K562 (cell line): Measurements from ENCODE around the gene TPX2. TPM values are rescaled to one million over a fixed set of nuclear protein-coding genes. Genes with fewer than 3 reads are reported as not detected.

ENCODE experiments used
- ATAC-seq: fragments of 200-7000 bp; cut with Tn5 transposase; 3 replicates; pipeline ENCODE4 v1.9.1; 2020; ENCODE audit warnings: moderate library complexity
- BruUV-seq: library from RNA; stranded (reverse); fragments of 400-500 nt; replicated peaks from 2 replicates; lab custom pipeline; 2021; lab: Mats Ljungman, UMichigan
- CTCF ChIA-PET: fragments of 300-600 bp; formaldehyde crosslinking; extraction: SDS; loops from one replicate; lab custom pipeline; 2021; ENCODE audit warnings: low intra/inter-chr PET ratio; lab: Yijun Ruan, JAX
- POLR2A ChIA-PET: fragments of 300-600, 350-650 bp; sonication (Branson Sonifier 250); formaldehyde crosslinking; extraction: SDS; loops from one replicate; lab custom pipeline; 2021; ENCODE audit warnings: antibody characterized with exemption, inconsistent platforms; lab: Yijun Ruan, JAX
- DNase-seq, 4 experiments: peaks; one replicate each; pipeline versions ENCODE4 v3.0.0 to v3.0.0-alpha.2; 2011 to 2018; ENCODE audit warnings: low spot score in 3 of 4, mixed read lengths in 3 of 4; ENCODE audit errors: extremely low read depth in 1 of 4
- FAIRE-seq: peaks from 2 replicates; lab custom pipeline; 2011; peaks lifted over from hg19 to GRCh38; lab: Jason Lieb, UNC
- H2AFZ ChIP-seq: 2 replicates; pipeline ENCODE4 v1.6.0; 2011; ENCODE audit warnings: low read depth, low read length, control low read depth, inconsistent platforms
- H3K27ac ChIP-seq: fragments of 200-600 bp; 3 replicates; pipeline ENCODE4 v1.8.0; 2011; ENCODE audit warnings: low read depth, mild to moderate bottlenecking, control low read depth, inconsistent platforms, low read length, moderate library complexity, mixed read lengths; ENCODE audit errors: extremely low read depth
- H3K27me3 ChIP-seq, 2 experiments: fragments of 300-600 bp in 1 of 2; 2 replicates in 1 of 2; 3 replicates in 1 of 2; pipeline versions ENCODE4 v1.6.0 to v1.8.0; 2011; ENCODE audit warnings: inconsistent platforms in 2 of 2, low read length in 2 of 2, mild to moderate bottlenecking in 1 of 2, mixed read lengths in 1 of 2, moderate library complexity in 1 of 2; ENCODE audit not compliant: control insufficient read depth in 2 of 2, insufficient read depth in 2 of 2
- H3K36me3 ChIP-seq: fragments of 300-600 bp; 3 replicates; pipeline ENCODE4 v1.8.0; 2011; ENCODE audit warnings: mild to moderate bottlenecking, low read length, inconsistent platforms; ENCODE audit not compliant: control insufficient read depth, insufficient read depth
- H3K4me1 ChIP-seq, 2 experiments: fragments of 200-600 bp in 1 of 2; replicated peaks in 1 of 2; 2 replicates in 1 of 2; 3 replicates in 1 of 2; pipeline versions ENCODE4 v1.5.1 to v1.8.0; 2011; ENCODE audit warnings: inconsistent platforms in 2 of 2, low read length in 2 of 2, mild to moderate bottlenecking in 1 of 2, mixed read lengths in 1 of 2, moderate library complexity in 1 of 2; ENCODE audit not compliant: control insufficient read depth in 2 of 2, insufficient read depth in 2 of 2
- H3K4me2 ChIP-seq: 2 replicates; pipeline ENCODE4 v1.6.1; 2011; ENCODE audit warnings: low read length, control low read depth, inconsistent platforms, mixed read lengths; ENCODE audit not compliant: insufficient read depth
- H3K4me3 ChIP-seq: fragments of 200-600 bp; sonication (generic), shearing (Covaris generic); 2 replicates; pipeline ENCODE4 v1.5.1; 2016; ENCODE audit warnings: control low read depth, inconsistent platforms
- H3K79me2 ChIP-seq: fragments of 200-600 bp; 3 replicates; pipeline ENCODE4 v1.8.0; 2011; ENCODE audit warnings: low read length, inconsistent platforms; ENCODE audit not compliant: control insufficient read depth, insufficient read depth
- H3K9ac ChIP-seq, 2 experiments: 2 replicates each; pipeline versions ENCODE4 v1.6.0 to v1.6.1; 2011; ENCODE audit warnings: low read depth in 2 of 2, low read length in 2 of 2, control low read depth in 1 of 2, inconsistent platforms in 1 of 2, mild to moderate bottlenecking in 1 of 2, mixed read lengths in 1 of 2; ENCODE audit not compliant: insufficient read depth in 1 of 2
- H3K9me1 ChIP-seq: one replicate; pipeline ENCODE4 v1.6.0; 2011; ENCODE audit warnings: inconsistent platforms, mild to moderate bottlenecking, low read length, moderate library complexity; ENCODE audit not compliant: control insufficient read depth, insufficient read depth
- H3K9me3 ChIP-seq: replicated peaks from 2 replicates; pipeline ENCODE4 v1.5.1; 2011; ENCODE audit warnings: low read depth, low read length, inconsistent platforms; ENCODE audit not compliant: control insufficient read depth, insufficient read depth
- H4K20me1 ChIP-seq: replicated peaks from 2 replicates; pipeline ENCODE4 v1.6.1; 2011; ENCODE audit warnings: low read length, inconsistent platforms, mixed read lengths; ENCODE audit not compliant: control insufficient read depth, insufficient read depth
- EGR1 ChIP-seq: fragments of 450-650 bp; conservative IDR thresholded peaks from 2 replicates; pipeline ENCODE4 v1.6.1; 2017; ENCODE audit warnings: mild to moderate bottlenecking
- MAZ ChIP-seq, 2 experiments: fragments of 450-650 bp in 1 of 2; sonication (generic) in 1 of 2; formaldehyde crosslinking; IDR thresholded peaks in 1 of 2; conservative IDR thresholded peaks in 1 of 2; 2 replicates each; pipeline versions ENCODE4 v1.4.0 to v1.5.0; 2020; ENCODE audit warnings: mild to moderate bottlenecking in 1 of 2, missing genetic modification reagents in 1 of 2
- POLR2H ChIP-seq: IDR thresholded peaks from 2 replicates; pipeline ENCODE4 v1.6.1; 2016; ENCODE audit warnings: missing genetic modification characterization, low read depth, mild to moderate bottlenecking, control low read depth, missing compliant biosample characterization, moderate library complexity
- TEAD4 ChIP-seq, 2 experiments: sonication (generic) in 1 of 2; formaldehyde crosslinking in 1 of 2; IDR thresholded peaks; 2 replicates each; pipeline versions ENCODE4 v1.6.1 to v1.8.0; 2012 to 2022; ENCODE audit warnings: borderline replicate concordance in 1 of 2, inconsistent platforms in 1 of 2, low read length in 1 of 2, mild to moderate bottlenecking in 1 of 2, missing genetic modification reagents in 1 of 2
- WGBS: fragments of 100-300 bp; shearing (Covaris generic); methylation state at CpG from one replicate; pipeline ENCODE4 v1.1.6; 2016; ENCODE audit warnings: low coverage, mixed read lengths; ENCODE audit not compliant: insufficient coverage; ENCODE audit errors: missing lambda C conversion rate; 5-methylcytosine and 5-hydroxymethylcytosine counted together
- in situ Hi-C: fragments of 300-500 bp; cut with MboI; formaldehyde crosslinking; loops from 4 replicates; pipeline ENCODE4 v1.15.0; 2018; ENCODE audit warnings: inconsistent platforms, mixed read lengths
- intact Hi-C: fragments of 100-400 bp; cut with micrococcal nuclease; formaldehyde crosslinking; loops from 2 replicates; pipeline ENCODE4 v1.14.2; 2022
- polyA plus RNA-seq, 8 experiments: library from polyadenylated mRNA; depleted of rRNA in 4 of 8; stranded (reverse) in 5 of 8; unstranded in 3 of 8; fragments of >200 nt; fragmentation: Nextera tagmentation in 2 of 8; fragmentation: Illumina TruSeq in 1 of 8; extraction: Ambion mirVana in 2 of 8; extraction: Trizol in 1 of 8; gene quantifications; 2 replicates each; pipeline versions ENCODE4 v1.2.1 to v1.2.3, GENCODE V29; 2011 to 2014; ENCODE audit warnings: inconsistent platforms in 1 of 8, missing spikeins in 1 of 8
- total RNA-seq, 7 experiments: library from RNA; depleted of rRNA in 6 of 7; stranded (reverse); fragments of >200 nt in 6 of 7; fragmentation: Illumina TruSeq in 2 of 7; extraction: Trizol in 2 of 7; gene quantifications; 2 replicates each; pipeline versions ENCODE4 v1.2.1 to v1.2.3, GENCODE V29; 2011 to 2021; ENCODE audit warnings: low replicate concordance in 1 of 7
- TF ChIP-seq, protein P1 (sequence below): fragments of 250-450 bp; sonication (Bioruptor Pico); IDR thresholded peaks from 2 replicates; pipeline ENCODE4 v1.8.0; 2022; ENCODE audit warnings: moderate library complexity, mild to moderate bottlenecking, inconsistent platforms

TPX2 gene
- total and polyA plus RNA-seq, 9 of the 15 experiments (the other 6 are each of a cell fraction or from before 2014, with no cell fraction given), result 48.0 to 241 (median 133) TPM

DNA sequence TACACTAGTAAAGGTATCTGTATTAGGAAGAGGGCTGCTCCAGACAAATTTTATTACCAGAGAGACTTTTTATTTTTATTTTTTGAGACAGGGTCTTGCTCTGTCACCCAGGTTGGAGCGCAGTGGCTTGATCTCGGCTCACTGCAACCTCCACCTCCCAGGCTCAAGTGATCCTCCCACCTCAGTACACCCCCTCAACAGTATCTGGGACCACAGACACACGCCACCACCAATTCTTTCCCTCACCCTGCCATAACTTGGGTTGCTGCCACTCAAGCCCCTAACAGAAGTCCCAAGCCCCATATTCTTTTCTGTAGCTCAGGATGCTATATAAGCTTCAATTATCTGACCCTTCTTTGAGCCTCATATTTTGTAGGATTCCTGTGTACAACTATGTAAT lies 23.3 kb upstream of the TPX2 start:
- ATAC-seq, result no peak
- intact Hi-C loops (no loop called here), in situ Hi-C loops (no loop called here)

DNA sequence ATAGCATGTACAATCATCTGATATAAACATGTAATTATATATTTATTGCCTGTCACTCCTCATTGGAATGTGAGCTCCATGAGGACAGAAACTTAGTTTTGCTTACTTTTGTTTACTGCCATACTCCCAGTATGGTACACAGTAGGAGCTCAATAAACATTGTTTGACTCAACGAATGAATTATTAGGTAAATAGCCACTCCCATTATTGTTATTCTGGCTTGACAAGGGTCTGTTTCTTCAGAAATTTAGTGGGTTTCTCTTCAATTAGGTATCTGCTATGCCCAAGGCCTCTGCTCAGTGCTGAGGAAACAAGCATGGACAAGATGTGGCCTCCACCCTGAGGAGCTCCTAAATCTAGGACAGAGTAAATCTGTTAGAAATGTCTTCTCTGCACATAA lies 22.7 kb upstream of the TPX2 start:
- BruUV-seq, result no TSS peak
- peaks cover 23% of the 10 kb centered on the region for H4K20me1 ChIP-seq
- 23% methylated on average over 1 of the region's 1 CpG for WGBS
- DNase-seq (no peak), ATAC-seq (no peak), FAIRE-seq (no peak)
- H3K4me3 ChIP-seq, result peak overlapping the region; percentile 88
- H3K27me3 ChIP-seq, result no peaks in the 10 kb centered on the region
- H3K79me2 ChIP-seq, result peaks cover 100% of the 10 kb centered on the region
- POLR2A ChIA-PET, result interaction anchor here (0.8 to 1.9 kb wide), 4 partner anchors 17 to 109 kb away, joined by 3 to 4 read pairs (median 4); no protein-coding TSS in a partner anchor
- in situ Hi-C loops (no loop called here), intact Hi-C loops (no loop called here)
- TF ChIP-seq MAZ (CRISPR knock-in tag; conservative IDR thresholded peaks at IDR 0.05 in 1 of 2, IDR thresholded peaks at IDR 0.05 in 1 of 2) (0 out of 4 replicates have a peak, but pooled peaks of 1 of the 2 experiments have one; percentile 30), TEAD4 (IDR thresholded peaks at IDR 0.05; ENCODE audit: low read length) (no peak), TEAD4 (CRISPR knock-in tag; IDR thresholded peaks at IDR 0.05; ENCODE audit: borderline replicate concordance) (no peak)
- H3K4me1 ChIP-seq, result peaks cover 30 to 62% of the 10 kb centered on the region in 2 experiments
- no peaks in the 10 kb centered on the region for H3K9me1 ChIP-seq
- H3K4me2 ChIP-seq, result peak overlapping the region; percentile 87
- peak overlapping the region; percentile 59 for H3K27ac ChIP-seq
- H2AFZ ChIP-seq, result no peak overlapping the region
- H3K9ac ChIP-seq, result peak overlapping the region in 1 of 2 experiments; percentile 66; a peak in 2 of 4 replicates
- CTCF ChIA-PET, result no interaction called here
- H3K9me3 ChIP-seq, result no peaks in the 10 kb centered on the region
- peaks cover 95% of the 10 kb centered on the region for H3K36me3 ChIP-seq

More for the DNA sequence above, 23.3 kb upstream of the TPX2 start:
- no peak overlapping the region; the same call in 1 of the 3 replicates for H3K27ac ChIP-seq
- FAIRE-seq (no peak), DNase-seq (peak in 1 of 4 experiments; percentile 31)
- H3K4me2 ChIP-seq, result peak overlapping the region; percentile 87
- H3K9me1 ChIP-seq, result no peaks in the 10 kb centered on the region
- CTCF ChIA-PET, result no interaction called here
- peak overlapping the region; percentile 12 to 66; a peak in 1 of 4 replicates for H3K9ac ChIP-seq
- peaks cover 100% of the 10 kb centered on the region for H3K79me2 ChIP-seq
- H3K36me3 ChIP-seq, result peaks cover 95% of the 10 kb centered on the region
- peaks cover 30 to 66% of the 10 kb centered on the region in 2 experiments for H3K4me1 ChIP-seq
- no peak overlapping the region for H2AFZ ChIP-seq
- POLR2A ChIA-PET, result interaction anchor here (0.8 to 1.9 kb wide), 4 partner anchors 9 to 53 kb away, joined by 3 to 4 read pairs (median 4); no protein-coding TSS in a partner anchor
- no peaks in the 10 kb centered on the region for H3K27me3 ChIP-seq
- TF ChIP-seq POLR2H (peak; percentile 40; the same call in 1 of the 2 replicates), EGR1 (peak; percentile 56), MAZ (CRISPR knock-in tag; conservative IDR thresholded peaks at IDR 0.05 in 1 of 2, IDR thresholded peaks at IDR 0.05 in 1 of 2) (no peak)
- TF ChIP-seq, protein P1, sequence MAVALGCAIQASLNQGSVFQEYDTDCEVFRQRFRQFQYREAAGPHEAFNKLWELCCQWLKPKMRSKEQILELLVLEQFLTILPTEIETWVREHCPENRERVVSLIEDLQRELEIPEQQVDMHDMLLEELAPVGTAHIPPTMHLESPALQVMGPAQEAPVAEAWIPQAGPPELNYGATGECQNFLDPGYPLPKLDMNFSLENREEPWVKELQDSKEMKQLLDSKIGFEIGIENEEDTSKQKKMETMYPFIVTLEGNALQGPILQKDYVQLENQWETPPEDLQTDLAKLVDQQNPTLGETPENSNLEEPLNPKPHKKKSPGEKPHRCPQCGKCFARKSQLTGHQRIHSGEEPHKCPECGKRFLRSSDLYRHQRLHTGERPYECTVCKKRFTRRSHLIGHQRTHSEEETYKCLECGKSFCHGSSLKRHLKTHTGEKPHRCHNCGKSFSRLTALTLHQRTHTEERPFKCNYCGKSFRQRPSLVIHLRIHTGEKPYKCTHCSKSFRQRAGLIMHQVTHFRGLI, result no peak
- TF ChIP-seq, all 486 proteins: peak for 2
- 12% methylated on average over 3 of the region's 3 CpGs for WGBS
- H4K20me1 ChIP-seq, result peaks cover 29% of the 10 kb centered on the region
- peak overlapping the region; percentile 88 for H3K4me3 ChIP-seq
- no TSS peak for BruUV-seq
- H3K9me3 ChIP-seq, result no peaks in the 10 kb centered on the region
